ENCODE measurements around the gene MAGEA9B. TPM values are rescaled to one million over a fixed set of nuclear protein-coding genes. Genes with fewer than 3 reads are reported as not detected.
"Not testable (repeated sequence)": the region's sequence is repeated elsewhere in the genome, so short reads cannot be mapped to it uniquely, and the experiment has no call there.

Gene MAGEA9B
- polyA plus RNA-seq, 3 donors = not detected

GRCh38 chrX:149540621-149541520 lies 46.4 kb downstream of the MAGEA9B start, which contains the start of gene EOLA1:
EOLA1 (plus strand) TSS chrX:149541012; CDS start chrX:149545631, 4,619 bp downstream.
- DNase-seq (ENCODE audit: extremely low read depth in 1 of 11, low read depth in 9 of 11, low spot score in 4 of 11) = peak in 9 of 11 donors; percentile 2 to 82 (median 75)

GRCh38 chrX:149540131-149540620 lies 47.1 kb downstream of the MAGEA9B start:
- peak; percentile 61 to 84 (median 76) for DNase-seq (ENCODE audit: extremely low read depth in 1 of 11, low read depth in 9 of 11, low spot score in 4 of 11)

- DNase-seq (ENCODE audit: extremely low read depth in 1 of 11, low read depth in 9 of 11, low spot score in 4 of 11) = peak; percentile 53 to 86 (median 70)
Observed at GRCh38 chrX:149539283-149540130, 47.8 kb downstream of the MAGEA9B start.

- DNase-seq (ENCODE audit: extremely low read depth in 1 of 11, low read depth in 9 of 11, low spot score in 4 of 11) = not testable (repeated sequence)
Observed at GRCh38 chrX:149537474-149537873, 49.8 kb downstream of the MAGEA9B start.

GRCh38 chrX:149534926-149535602 lies 52.2 kb downstream of the MAGEA9B start:
- not testable (repeated sequence) for DNase-seq (ENCODE audit: extremely low read depth in 1 of 11, low read depth in 9 of 11, low spot score in 4 of 11)

- not testable (repeated sequence) for DNase-seq (ENCODE audit: extremely low read depth in 1 of 11, low read depth in 9 of 11, low spot score in 4 of 11)
Observed at GRCh38 chrX:149533999-149534398, 53.3 kb downstream of the MAGEA9B start.

GRCh38 chrX:149532868-149533267 lies 54.4 kb downstream of the MAGEA9B start:
- DNase-seq (ENCODE audit: extremely low read depth in 1 of 11, low read depth in 9 of 11, low spot score in 4 of 11) = not testable (repeated sequence)

Other genes starting within 250 kb of the MAGEA9B start
- gene IDS, start 82.2 kb downstream of the MAGEA9B start, polyA plus RNA-seq (ENCODE audit: insufficient read length in 3 of 3) = 10 to 100 TPM; 29.7 to 47.5 (median 33.0) TPM
- 10 to 100 TPM; 20.3 to 23.2 (median 22.4) TPM for gene EOLA1, start 46.4 kb downstream of the MAGEA9B start, polyA plus RNA-seq (ENCODE audit: insufficient read length in 3 of 3)
- under 1 TPM in 2 of 3 donors, not detected in 1; 0.16 to 0.45 TPM for gene HSFX3, start 37.5 kb downstream of the MAGEA9B start, polyA plus RNA-seq (ENCODE audit: insufficient read length in 3 of 3)
- gene HSFX2, start 7.9 kb upstream of the MAGEA9B start, polyA plus RNA-seq (ENCODE audit: insufficient read length in 3 of 3) = 1 to 10 TPM in 2 of 3 donors, not detected in 1; 1.0 to 1.1 TPM
- 10 to 100 TPM; 41.0 to 49.1 (median 47.6) TPM for gene TMEM185A, start 44.3 kb upstream of the MAGEA9B start, polyA plus RNA-seq (ENCODE audit: insufficient read length in 3 of 3)
- gene MAGEA11, start 124.6 kb upstream of the MAGEA9B start, polyA plus RNA-seq (ENCODE audit: insufficient read length in 3 of 3) = not detected
- gene HSFX1, start 186.6 kb upstream of the MAGEA9B start, polyA plus RNA-seq (ENCODE audit: insufficient read length in 3 of 3) = 1 to 10 TPM; 1.7 to 2.6 (median 1.9) TPM
- gene MAGEA9, start 194.5 kb upstream of the MAGEA9B start, polyA plus RNA-seq (ENCODE audit: insufficient read length in 3 of 3) = not detected